Measurements from ENCODE around the gene PITX2.

DNA sequence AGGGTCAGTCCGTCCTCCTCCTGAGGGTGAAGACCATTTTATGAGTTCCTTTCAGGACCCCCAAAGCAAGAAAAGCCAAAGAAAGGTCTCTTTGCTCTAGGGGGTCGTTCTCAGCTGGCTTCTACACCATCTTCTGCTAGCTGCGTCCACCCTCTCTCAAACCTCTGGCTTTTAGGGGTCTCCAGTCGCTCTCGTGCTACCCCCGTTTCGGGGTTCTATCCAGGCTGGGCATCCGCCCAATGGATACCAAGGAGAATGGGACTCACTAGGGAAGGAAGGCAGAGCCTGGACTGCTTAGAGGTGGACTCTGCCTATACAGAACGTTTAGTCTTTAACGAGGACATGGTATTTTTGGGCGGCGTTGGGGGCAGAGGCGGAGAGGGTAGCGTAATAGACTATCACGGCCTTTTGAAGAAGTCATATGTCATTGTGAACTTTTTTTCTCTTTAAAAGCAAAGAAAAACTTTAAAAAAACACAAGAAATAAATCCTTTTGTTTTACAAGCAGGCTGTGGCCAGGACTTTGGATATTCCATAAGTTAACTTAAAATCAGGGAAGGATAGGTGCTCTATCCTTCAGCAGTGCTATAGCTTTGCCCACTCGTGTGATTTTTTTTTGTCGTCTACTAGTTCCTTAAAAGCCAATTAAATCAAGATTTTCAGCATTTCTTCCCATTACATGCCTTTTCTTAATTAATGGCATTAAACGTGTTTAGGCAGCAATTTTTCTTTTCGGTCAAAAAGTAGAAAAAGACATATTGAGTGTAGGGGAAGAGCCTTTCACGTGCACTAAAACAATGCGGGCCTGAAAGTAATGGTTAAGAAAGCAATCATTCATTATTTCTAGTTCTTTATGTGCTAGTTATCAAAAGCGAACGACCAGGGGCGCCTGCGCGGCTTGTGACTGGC lies 7.2 kb upstream of the PITX2 start:
- TF ChIP-seq POLR2A (IDR thresholded peaks at IDR 0.05; ENCODE audit: borderline replicate concordance, extremely low read depth, insufficient read depth, insufficient read length) (no peak), CTCF (IDR thresholded peaks at IDR 0.05 in 2 of 3, conservative IDR thresholded peaks at IDR 0.05 in 1 of 3; ENCODE audit: borderline replicate concordance in 1 of 3, insufficient read depth in 1 of 3, low read depth in 2 of 3, low read length in 2 of 3) (no peak), FOSL1 (IDR thresholded peaks at IDR 0.05; ENCODE audit: low read depth) (no peak), ELF1 (IDR thresholded peaks at IDR 0.05; ENCODE audit: borderline replicate concordance, low read depth) (no peak)

Data from HCT116 (cell line).